GM20431 (cell line): Measurements from ENCODE around the gene MMP24OS.
"Not testable (repeated sequence)": the region's sequence is repeated elsewhere in the genome, so short reads cannot be mapped to it uniquely, and the experiment has no call there.

Source experiments
- in situ Hi-C: fragments of 300-500 bp; cut with MseI, MboI; formaldehyde crosslinking; loops from one replicate; pipeline ENCODE4 v1.15.0; 2020; ENCODE audit warnings: low sequenced_read_pairs; ENCODE audit not compliant: unreplicated experiment

MMP24OS gene

GRCh38 chr20:35260426-35260825 lies 17.5 kb downstream of the MMP24OS start:
- in situ Hi-C loops = no loop called here

GRCh38 chr20:35257175-35257909 lies 20.6 kb downstream of the MMP24OS start:
- in situ Hi-C loops = no loop called here

DNA sequence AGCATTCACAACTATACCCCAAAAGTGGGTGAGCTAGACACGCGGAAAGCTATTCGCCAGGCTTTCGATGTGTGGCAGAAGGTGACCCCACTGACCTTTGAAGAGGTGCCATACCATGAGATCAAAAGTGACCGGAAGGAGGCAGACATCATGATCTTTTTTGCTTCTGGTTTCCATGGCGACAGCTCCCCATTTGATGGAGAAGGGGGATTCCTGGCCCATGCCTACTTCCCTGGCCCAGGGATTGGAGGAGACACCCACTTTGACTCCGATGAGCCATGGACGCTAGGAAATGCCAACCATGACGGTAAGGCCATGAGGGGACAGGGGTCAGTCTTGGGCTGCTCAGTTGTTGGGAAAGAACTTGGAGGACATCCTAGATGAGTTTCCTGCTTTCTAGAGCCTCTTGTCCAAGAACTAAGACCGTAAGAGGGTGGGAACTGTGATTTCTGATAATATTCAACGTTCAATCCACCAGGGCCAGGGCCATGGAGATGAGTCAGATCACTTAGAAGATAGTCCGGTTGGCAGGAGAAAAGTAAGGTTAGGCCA lies 23.4 kb downstream of the MMP24OS start:
- in situ Hi-C loops = no loop called here

- in situ Hi-C loops = no loop called here
These were observed 24.9 kb downstream of the MMP24OS start for GRCh38 chr20:35253010-35253409.

DNA sequence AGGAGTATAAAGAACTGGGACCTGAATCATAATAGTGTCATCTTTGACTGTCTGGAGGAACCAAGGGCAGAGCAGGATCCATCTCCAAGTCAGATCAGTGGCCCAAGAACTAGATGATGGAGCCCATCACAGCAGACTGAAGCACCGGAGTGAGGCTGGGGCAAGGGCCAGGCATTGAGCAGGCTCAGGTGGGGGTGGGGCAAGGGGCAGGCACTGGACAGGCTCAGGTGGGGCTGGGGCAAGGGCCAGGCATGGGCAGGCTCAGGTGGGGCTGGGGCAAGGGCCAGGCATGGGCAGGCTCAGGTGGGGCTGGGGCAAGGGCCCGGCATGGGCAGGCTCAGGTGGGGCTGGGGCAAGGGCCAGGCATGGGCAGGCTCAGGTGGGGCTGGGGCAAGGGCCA lies 25.3 kb downstream of the MMP24OS start:
- in situ Hi-C loops = not testable (repeated sequence)

DNA sequence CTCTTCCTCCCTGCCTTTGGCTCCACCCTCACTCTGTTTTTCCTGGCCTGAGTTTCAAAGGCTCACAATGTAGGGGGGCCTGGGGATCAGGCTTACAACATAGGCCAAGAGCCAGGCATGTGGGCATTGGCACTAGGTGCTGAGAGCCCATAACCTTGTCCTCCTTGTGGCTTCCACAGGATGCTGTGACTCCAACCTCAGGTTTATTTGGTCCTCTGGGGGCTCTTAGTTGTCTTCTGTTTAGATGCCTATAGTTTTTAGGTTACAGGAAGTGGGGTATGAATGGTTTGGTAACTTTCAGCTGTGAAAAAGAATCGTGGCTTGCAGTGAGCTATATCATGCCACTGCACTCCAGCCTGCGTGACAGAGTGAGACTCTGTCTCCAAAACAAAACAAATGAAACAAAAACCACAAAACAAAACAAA lies 25.9 kb downstream of the MMP24OS start:
- in situ Hi-C loops = no loop called here

DNA sequence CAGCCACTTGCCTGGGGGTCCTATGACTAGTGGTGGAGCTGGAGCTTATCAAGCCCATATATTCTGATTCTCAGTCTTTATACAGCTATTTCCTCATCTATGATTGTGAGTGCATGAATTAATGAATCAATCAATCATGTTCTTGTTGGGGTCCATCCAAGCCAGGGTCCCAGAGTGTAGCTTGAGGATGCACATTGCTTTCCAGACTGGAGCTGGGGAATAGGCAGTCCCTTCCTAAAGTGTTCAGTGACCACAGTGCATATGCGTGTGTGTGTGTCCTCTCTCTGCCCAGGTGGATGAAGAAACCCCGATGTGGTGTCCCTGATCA lies 26.3 kb downstream of the MMP24OS start:
- in situ Hi-C loops = no loop called here

GRCh38 chr20:35248641-35249475 lies 29.1 kb downstream of the MMP24OS start:
- in situ Hi-C loops = no loop called here

DNA sequence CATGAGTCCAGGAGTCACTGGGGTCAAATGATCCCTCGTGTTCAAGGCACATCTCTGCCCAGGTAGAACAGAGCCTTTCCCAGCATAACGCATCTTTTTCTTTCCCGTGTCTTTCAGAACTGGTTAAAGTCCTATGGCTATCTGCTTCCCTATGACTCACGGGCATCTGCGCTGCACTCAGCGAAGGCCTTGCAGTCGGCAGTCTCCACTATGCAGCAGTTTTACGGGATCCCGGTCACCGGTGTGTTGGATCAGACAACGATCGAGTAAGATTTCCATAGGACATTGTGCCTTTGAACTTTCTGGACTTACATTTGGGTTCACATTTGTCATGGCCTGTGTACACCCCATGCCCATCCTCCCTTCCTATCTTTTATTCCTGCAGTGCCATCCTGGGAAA lies 31.2 kb downstream of the MMP24OS start:
- in situ Hi-C loops = no loop called here

DNA sequence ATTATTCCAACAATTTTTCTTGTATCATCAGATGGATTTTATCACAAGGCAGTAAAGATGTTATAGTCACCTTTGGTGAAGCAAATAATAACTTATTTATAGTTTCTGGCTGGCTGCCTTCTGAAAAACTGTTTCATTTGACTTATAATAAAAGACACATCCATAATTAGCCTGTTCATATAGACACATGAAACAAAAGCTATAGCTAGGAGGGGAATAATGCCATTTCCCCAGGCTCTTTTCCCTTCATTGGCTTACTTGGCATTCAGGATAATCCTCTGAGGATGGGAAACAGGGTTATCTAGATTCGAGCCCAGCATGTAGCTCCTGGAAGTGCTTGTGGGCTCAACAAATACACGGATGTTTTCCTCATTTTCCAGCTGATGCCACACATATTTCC lies 33.9 kb downstream of the MMP24OS start:
- in situ Hi-C loops = no loop called here

DNA sequence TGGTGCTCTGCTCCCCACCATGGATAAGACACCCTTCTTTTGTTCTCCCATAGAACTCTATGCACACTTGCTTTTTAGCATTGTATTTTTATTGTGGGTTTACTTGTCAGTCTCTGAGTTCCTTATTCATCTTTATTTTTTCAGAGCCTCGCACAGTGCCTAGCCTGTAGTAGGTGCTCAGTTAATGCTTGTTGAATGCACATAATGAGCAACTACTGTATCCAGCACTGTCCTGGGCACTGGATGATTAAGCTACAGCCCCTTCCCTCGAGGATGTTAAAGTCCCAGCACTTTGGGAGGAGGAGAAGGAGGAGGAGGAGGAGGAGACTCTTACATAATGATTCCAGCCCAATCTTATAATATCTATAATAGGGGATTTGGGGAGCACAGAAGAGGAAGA lies 34.6 kb downstream of the MMP24OS start:
- in situ Hi-C loops = no loop called here

DNA sequence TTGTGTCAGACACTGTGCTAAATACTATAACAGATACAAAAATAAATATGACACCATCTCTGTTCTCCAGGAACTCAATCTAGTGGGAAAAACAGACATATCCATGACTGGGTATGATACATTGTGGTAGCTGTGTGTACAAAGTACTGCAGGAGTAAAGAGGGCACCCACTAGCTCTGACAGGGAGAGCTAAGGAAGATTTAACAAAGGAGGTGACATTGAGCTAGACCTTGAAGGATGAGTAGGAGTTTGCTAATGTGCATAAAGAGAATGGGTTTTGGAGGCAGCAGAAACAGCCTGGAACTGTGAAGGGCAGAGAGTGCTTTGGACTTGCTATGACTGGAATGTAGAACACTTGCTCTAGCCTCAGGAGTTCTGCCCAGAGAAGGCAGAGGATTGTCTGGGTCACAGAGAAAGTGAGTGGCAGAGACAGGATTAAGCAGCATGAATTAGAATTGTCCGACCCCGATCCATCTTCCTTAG lies 37.1 kb downstream of the MMP24OS start:
- in situ Hi-C loops = no loop called here

DNA sequence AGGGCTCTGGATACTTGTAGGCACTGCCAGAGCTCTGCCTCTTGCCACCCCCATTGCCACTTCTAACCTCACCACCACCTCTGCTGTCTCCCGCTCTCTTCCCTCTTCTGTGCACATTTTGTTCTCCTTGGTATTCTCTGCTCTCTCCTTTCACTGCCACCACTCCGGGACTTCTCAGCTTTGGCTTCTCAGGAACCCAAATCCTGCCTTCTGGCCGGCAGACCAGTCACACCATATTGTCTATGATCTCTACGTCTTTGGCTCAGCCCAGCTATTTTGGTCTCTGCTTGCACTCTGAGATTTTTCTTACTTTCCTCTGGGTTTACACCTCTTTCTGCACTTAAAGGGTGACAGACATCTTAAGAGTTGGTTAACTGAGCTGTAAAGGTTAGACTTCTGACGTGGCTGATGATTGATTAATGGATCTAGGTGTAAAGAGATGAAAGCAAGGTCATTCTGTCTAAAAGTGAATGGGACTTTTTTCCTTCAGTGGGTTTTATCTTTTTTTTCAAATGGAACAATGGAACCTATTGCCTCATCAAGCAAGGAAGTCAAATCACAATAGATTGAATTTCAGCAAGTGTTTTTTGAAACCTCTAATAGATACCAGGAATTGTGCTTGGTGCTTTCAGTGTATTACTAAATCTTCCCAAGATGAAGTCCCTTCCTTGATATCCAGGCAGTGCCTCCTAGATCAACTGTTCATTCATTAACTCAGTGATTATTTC lies 37.7 kb downstream of the MMP24OS start:
- in situ Hi-C loops = no loop called here

GRCh38 chr20:35238735-35239134 lies 39.2 kb downstream of the MMP24OS start:
- in situ Hi-C loops = no loop called here

DNA sequence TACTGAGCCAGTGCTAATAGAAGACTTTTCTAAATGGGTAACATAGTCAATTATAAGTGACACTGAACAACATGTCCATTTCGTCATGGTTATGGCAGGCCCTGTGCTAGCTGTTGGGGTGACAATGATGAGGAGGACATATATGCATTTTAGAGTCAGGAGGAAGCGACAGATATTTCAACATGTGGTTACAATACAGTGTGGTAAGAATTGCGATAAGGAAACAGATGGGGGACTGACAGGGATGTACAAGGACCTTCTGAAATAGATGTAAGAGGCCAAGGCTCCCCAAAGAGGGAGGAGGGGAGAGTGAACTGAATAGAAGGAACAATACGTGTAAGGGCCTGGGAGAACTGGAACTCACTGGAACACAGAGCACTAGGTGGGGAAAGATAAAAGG lies 39.8 kb downstream of the MMP24OS start:
- in situ Hi-C loops = no loop called here

GRCh38 chr20:35237486-35237885 lies 40.4 kb downstream of the MMP24OS start:
- in situ Hi-C loops = no loop called here

DNA sequence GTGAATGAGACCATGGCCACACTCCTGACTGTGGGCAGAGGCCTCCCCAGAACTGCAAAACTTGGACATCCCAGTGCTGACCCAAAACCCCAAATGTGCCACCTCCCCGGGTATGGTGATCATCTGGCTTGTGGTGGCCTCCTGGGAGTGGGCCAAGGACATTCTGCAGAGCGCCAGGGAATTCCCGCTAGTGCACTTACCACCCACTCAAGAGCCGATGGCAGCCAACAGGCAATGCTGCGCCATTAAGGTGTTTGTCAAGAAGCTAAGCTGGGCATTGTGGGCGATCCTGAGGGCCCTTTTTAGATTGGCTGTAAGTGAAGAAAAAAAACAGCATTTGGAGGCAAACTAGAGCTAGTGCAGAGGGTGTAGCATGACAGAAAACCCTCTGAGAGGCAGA lies 42.0 kb downstream of the MMP24OS start:
- in situ Hi-C loops = no loop called here

- in situ Hi-C loops = no loop called here
These were observed 45.3 kb downstream of the MMP24OS start for GRCh38 chr20:35232575-35232974.

DNA sequence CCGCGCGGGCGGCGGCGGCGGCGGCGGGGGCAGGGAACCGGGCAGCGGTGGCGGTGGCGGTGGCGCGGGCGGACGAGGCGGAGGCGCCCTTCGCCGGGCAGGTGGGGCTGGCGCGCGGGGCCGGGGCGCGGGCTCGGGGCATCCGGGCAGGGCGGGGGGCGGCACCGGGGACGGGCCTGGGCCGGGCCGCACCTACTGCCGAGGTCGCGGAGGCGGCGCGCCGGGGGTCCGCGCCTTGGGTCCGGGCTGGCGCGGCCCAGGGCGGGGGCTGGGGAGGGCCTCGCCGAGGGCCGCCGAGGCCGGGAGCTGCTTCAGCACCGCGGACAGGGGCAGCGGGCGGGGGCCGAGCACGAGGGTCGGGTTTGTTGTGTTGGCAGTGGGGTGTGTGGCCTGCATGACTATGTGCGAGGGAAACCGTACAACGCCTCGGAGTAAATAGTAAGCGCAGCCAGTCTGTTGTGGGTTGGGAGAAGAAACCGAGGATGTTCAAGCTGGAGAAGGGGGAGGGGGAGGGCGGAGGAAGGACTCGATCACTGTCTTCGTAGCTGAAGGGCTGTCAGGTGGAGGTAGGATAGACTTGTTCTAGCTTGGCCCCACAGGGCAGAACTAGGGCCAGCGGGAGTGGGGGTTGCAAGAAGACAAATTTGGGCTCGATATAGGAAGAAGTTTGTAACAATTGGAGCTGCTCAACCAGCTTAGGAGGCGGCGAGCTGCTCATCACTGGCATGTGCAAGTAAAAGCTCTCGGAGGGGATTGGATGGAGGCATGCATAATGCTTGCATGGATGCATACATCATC lies 50.8 kb downstream of the MMP24OS start:
- in situ Hi-C loops = no loop called here
